HepG2 (cell line): ENCODE measurements around the gene CNOT8. TPM values are rescaled to one million over a fixed set of nuclear protein-coding genes. Genes with fewer than 3 reads are reported as not detected.

ENCODE experiments used
- ARNTL ChIP-seq: sonication (generic); formaldehyde crosslinking; IDR thresholded peaks from 2 replicates; pipeline ENCODE4 v1.4.0; 2020; ENCODE audit warnings: mild to moderate bottlenecking, missing genetic modification reagents
- CC2D1A ChIP-seq: sonication (generic); formaldehyde crosslinking; IDR thresholded peaks from 2 replicates; pipeline ENCODE4 v1.8.1; 2023; ENCODE audit warnings: mild to moderate bottlenecking, missing genetic modification reagents
- CREM ChIP-seq, 2 experiments: sonication (generic) in 1 of 2; formaldehyde crosslinking in 1 of 2; IDR thresholded peaks; 2 replicates each; pipeline versions ENCODE4 v1.4.0 to v1.6.1; 2016 to 2020; ENCODE audit warnings: antibody characterized with exemption in 1 of 2, mild to moderate bottlenecking in 1 of 2, missing genetic modification reagents in 1 of 2
- ELF1 ChIP-seq: sonication (generic); formaldehyde crosslinking; IDR thresholded peaks from 2 replicates; pipeline ENCODE4 v1.4.0; 2020; ENCODE audit warnings: missing genetic modification reagents
- HDAC1 ChIP-seq: sonication (generic); formaldehyde crosslinking; IDR thresholded peaks from 2 replicates; pipeline ENCODE4 v1.5.1; 2020; ENCODE audit warnings: mild to moderate bottlenecking, missing genetic modification reagents
- KDM5B ChIP-seq: sonication (generic); formaldehyde crosslinking; IDR thresholded peaks from 2 replicates; pipeline ENCODE4 v1.4.0; 2020; ENCODE audit warnings: missing genetic modification reagents, mild to moderate bottlenecking, borderline replicate concordance
- PAWR ChIP-seq: sonication (generic); formaldehyde crosslinking; IDR thresholded peaks from 2 replicates; pipeline ENCODE4 v1.4.0; 2020; ENCODE audit warnings: missing genetic modification reagents, mild to moderate bottlenecking, borderline replicate concordance
- POLR2G ChIP-seq: fragments of 200-400 bp; formaldehyde crosslinking; IDR thresholded peaks from 2 replicates; pipeline ENCODE4 v1.6.1; 2018; ENCODE audit warnings: mild to moderate bottlenecking, low read depth, low read length, moderate library complexity
- RXRA ChIP-seq: sonication (generic); formaldehyde crosslinking; IDR thresholded peaks from 2 replicates; pipeline ENCODE4 v1.5.1; 2020; ENCODE audit warnings: missing genetic modification reagents
- SALL1 ChIP-seq: sonication (generic); formaldehyde crosslinking; IDR thresholded peaks from 2 replicates; pipeline ENCODE4 v1.8.0; 2022; ENCODE audit warnings: mild to moderate bottlenecking, missing genetic modification reagents
- SAP130 ChIP-seq: IDR thresholded peaks from 2 replicates; pipeline ENCODE4 v1.6.1; 2016; ENCODE audit warnings: low read depth
- SCMH1 ChIP-seq: sonication (generic); formaldehyde crosslinking; IDR thresholded peaks from 2 replicates; pipeline ENCODE4 v1.9.0; 2021; ENCODE audit warnings: missing genetic modification reagents, mild to moderate bottlenecking, borderline replicate concordance
- SMARCE1 ChIP-seq: fragments of 450-650 bp; IDR thresholded peaks from 2 replicates; pipeline ENCODE4 v1.6.1; 2017; ENCODE audit warnings: borderline replicate concordance
- SRY ChIP-seq: sonication (generic); formaldehyde crosslinking; IDR thresholded peaks from 2 replicates; pipeline ENCODE4 v1.8.0; 2022; ENCODE audit warnings: mild to moderate bottlenecking, missing genetic modification reagents
- ZNF264 ChIP-seq: sonication (generic); formaldehyde crosslinking; IDR thresholded peaks from 2 replicates; pipeline ENCODE4 v1.4.0; 2020; ENCODE audit warnings: missing genetic modification reagents
- ZNF34 ChIP-seq: sonication (generic); formaldehyde crosslinking; IDR thresholded peaks from 2 replicates; pipeline ENCODE4 v1.4.0; 2020; ENCODE audit warnings: mild to moderate bottlenecking, missing genetic modification reagents, borderline replicate concordance
- ZNF567 ChIP-seq: sonication (generic); formaldehyde crosslinking; IDR thresholded peaks from 2 replicates; pipeline ENCODE4 v1.8.1; 2023; ENCODE audit warnings: mild to moderate bottlenecking, missing genetic modification reagents, borderline replicate concordance
- ZNF674 ChIP-seq: sonication (generic); formaldehyde crosslinking; IDR thresholded peaks from 2 replicates; pipeline ENCODE4 v1.5.0; 2020; ENCODE audit warnings: low read depth, mild to moderate bottlenecking, missing genetic modification reagents
- polyA plus RNA-seq, 8 experiments: library from polyadenylated mRNA; depleted of rRNA in 3 of 8; stranded (reverse) in 7 of 8; unstranded in 1 of 8; fragments of >200 nt; fragmentation: Illumina TruSeq in 4 of 8; extraction: Trizol in 4 of 8; gene quantifications; 2 replicates each; pipeline versions ENCODE4 v1.2.1 to v1.2.3, GENCODE V29; 2011 to 2016; ENCODE audit warnings: low read depth in 4 of 8, missing spikeins in 1 of 8, mixed read lengths in 1 of 8; ENCODE audit not compliant: insufficient read depth in 1 of 8
- total RNA-seq, 5 experiments: library from RNA; depleted of rRNA; stranded (reverse); fragments of >200 nt; fragmentation: Illumina TruSeq; extraction: Trizol; gene quantifications; 2 replicates each; pipeline ENCODE4 v1.2.3, GENCODE V29; 2016; ENCODE audit warnings: low read depth in 1 of 5
- TF ChIP-seq, protein P1 (sequence below): IDR thresholded peaks from 2 replicates; pipeline ENCODE4 v1.6.1; 2016
- TF ChIP-seq, protein P2 (sequence below): sonication (generic); formaldehyde crosslinking; IDR thresholded peaks from 2 replicates; pipeline ENCODE4 v1.8.1; 2023; ENCODE audit warnings: mild to moderate bottlenecking, missing genetic modification reagents
- TF ChIP-seq, protein P3 (sequence below): sonication (generic); formaldehyde crosslinking; IDR thresholded peaks from 2 replicates; pipeline ENCODE4 v1.4.0; 2020; ENCODE audit warnings: missing genetic modification reagents, borderline replicate concordance
- TF ChIP-seq, protein P4 (sequence below): sonication (generic); formaldehyde crosslinking; IDR thresholded peaks from 2 replicates; pipeline ENCODE4 v1.5.0; 2020; ENCODE audit warnings: mild to moderate bottlenecking, low read depth, missing genetic modification reagents, borderline replicate concordance
- TF ChIP-seq, protein P5 (sequence below): sonication (generic); formaldehyde crosslinking; IDR thresholded peaks from 2 replicates; pipeline ENCODE4 v1.4.0; 2020; ENCODE audit warnings: mild to moderate bottlenecking, missing genetic modification reagents

Gene CNOT8
- total and polyA plus RNA-seq, 2 of the 13 experiments (the other 11 are each of a cell fraction or from before 2014, with no cell fraction given), result 37.1 to 74.9 TPM

DNA sequence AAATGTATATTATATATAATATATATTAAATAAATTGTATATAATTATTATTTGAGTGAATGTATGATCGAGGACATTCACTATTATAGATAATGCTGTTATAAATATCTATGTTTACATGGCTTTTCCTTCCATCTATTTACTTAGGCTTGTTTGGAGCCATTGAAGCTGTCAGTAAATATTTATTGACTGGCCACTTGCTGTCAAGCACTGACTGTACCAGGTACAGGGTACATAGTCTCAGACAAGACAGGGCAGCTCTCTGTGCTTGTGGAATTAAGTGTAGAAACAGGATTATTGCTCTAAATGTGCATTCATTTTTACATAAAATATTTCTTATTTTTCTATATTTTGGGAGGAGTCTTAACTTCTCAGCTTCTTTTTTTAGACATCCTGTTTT, 24.4 kb upstream of the CNOT8 start (continued):
- TF ChIP-seq, protein P1, sequence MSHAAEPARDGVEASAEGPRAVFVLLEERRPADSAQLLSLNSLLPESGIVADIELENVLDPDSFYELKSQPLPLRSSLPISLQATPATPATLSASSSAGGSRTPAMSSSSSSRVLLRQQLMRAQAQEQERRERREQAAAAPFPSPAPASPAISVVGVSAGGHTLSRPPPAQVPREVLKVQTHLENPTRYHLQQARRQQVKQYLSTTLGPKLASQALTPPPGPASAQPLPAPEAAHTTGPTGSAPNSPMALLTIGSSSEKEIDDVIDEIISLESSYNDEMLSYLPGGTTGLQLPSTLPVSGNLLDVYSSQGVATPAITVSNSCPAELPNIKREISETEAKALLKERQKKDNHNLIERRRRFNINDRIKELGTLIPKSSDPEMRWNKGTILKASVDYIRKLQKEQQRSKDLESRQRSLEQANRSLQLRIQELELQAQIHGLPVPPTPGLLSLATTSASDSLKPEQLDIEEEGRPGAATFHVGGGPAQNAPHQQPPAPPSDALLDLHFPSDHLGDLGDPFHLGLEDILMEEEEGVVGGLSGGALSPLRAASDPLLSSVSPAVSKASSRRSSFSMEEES (CRISPR knock-in tag), result no peak
- TF ChIP-seq ZNF567 (CRISPR knock-in tag) (no peak), CREM (IDR thresholded peaks at IDR 0.05) (peak; percentile 62), CREM (CRISPR knock-in tag; IDR thresholded peaks at IDR 0.05) (no peak), HDAC1 (CRISPR knock-in tag) (no peak), CC2D1A (CRISPR knock-in tag) (no peak), ZNF264 (CRISPR knock-in tag) (no peak), SAP130 (CRISPR knock-in tag) (peak; percentile 88), POLR2G (no peak), PAWR (CRISPR knock-in tag) (no peak), ELF1 (CRISPR knock-in tag) (no peak), KDM5B (CRISPR knock-in tag) (no peak), ZNF674 (no peak), SMARCE1 (no peak), ZNF34 (CRISPR knock-in tag) (no peak), ARNTL (CRISPR knock-in tag) (no peak), SALL1 (CRISPR knock-in tag) (peak; percentile 58; the same call in 1 of the 2 replicates), SRY (CRISPR knock-in tag) (no peak), SCMH1 (no peak), RXRA (CRISPR knock-in tag) (no peak)
- TF ChIP-seq, protein P2, sequence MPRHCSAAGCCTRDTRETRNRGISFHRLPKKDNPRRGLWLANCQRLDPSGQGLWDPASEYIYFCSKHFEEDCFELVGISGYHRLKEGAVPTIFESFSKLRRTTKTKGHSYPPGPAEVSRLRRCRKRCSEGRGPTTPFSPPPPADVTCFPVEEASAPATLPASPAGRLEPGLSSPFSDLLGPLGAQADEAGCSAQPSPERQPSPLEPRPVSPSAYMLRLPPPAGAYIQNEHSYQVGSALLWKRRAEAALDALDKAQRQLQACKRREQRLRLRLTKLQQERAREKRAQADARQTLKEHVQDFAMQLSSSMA (CRISPR knock-in tag), result no peak
- TF ChIP-seq, protein P3, sequence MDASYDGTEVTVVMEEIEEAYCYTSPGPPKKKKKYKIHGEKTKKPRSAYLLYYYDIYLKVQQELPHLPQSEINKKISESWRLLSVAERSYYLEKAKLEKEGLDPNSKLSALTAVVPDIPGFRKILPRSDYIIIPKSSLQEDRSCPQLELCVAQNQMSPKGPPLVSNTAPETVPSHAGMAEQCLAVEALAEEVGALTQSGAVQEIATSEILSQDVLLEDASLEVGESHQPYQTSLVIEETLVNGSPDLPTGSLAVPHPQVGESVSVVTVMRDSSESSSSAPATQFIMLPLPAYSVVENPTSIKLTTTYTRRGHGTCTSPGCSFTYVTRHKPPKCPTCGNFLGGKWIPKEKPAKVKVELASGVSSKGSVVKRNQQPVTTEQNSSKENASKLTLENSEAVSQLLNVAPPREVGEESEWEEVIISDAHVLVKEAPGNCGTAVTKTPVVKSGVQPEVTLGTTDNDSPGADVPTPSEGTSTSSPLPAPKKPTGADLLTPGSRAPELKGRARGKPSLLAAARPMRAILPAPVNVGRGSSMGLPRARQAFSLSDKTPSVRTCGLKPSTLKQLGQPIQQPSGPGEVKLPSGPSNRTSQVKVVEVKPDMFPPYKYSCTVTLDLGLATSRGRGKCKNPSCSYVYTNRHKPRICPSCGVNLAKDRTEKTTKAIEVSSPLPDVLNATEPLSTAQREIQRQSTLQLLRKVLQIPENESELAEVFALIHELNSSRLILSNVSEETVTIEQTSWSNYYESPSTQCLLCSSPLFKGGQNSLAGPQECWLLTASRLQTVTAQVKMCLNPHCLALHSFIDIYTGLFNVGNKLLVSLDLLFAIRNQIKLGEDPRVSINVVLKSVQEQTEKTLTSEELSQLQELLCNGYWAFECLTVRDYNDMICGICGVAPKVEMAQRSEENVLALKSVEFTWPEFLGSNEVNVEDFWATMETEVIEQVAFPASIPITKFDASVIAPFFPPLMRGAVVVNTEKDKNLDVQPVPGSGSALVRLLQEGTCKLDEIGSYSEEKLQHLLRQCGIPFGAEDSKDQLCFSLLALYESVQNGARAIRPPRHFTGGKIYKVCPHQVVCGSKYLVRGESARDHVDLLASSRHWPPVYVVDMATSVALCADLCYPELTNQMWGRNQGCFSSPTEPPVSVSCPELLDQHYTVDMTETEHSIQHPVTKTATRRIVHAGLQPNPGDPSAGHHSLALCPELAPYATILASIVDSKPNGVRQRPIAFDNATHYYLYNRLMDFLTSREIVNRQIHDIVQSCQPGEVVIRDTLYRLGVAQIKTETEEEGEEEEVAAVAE (CRISPR knock-in tag), result no peak
- TF ChIP-seq, protein P4, sequence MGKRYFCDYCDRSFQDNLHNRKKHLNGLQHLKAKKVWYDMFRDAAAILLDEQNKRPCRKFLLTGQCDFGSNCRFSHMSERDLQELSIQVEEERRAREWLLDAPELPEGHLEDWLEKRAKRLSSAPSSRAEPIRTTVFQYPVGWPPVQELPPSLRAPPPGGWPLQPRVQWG (CRISPR knock-in tag), result no peak
- TF ChIP-seq, protein P5, sequence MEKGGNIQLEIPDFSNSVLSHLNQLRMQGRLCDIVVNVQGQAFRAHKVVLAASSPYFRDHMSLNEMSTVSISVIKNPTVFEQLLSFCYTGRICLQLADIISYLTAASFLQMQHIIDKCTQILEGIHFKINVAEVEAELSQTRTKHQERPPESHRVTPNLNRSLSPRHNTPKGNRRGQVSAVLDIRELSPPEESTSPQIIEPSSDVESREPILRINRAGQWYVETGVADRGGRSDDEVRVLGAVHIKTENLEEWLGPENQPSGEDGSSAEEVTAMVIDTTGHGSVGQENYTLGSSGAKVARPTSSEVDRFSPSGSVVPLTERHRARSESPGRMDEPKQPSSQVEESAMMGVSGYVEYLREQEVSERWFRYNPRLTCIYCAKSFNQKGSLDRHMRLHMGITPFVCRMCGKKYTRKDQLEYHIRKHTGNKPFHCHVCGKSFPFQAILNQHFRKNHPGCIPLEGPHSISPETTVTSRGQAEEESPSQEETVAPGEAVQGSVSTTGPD (CRISPR knock-in tag), result no peak
